Activated CD8-positive, alpha-beta T cell treated with anti-CD3 and anti-CD28 coated beads, Interleukin-2, amount 10 ng/mL, durations not matched to agents 7 days and 5 days (primary cell): ENCODE measurements around the gene APOL4. TPM values are rescaled to one million over a fixed set of nuclear protein-coding genes. Genes with fewer than 3 reads are reported as not detected.

ENCODE experiments used
- ATAC-seq: fragments of 150-1000 bp; cut with Tn5 transposase; one replicate; pipeline ENCODE4 v1.10.0; 2021; ENCODE audit warnings: moderate library complexity
- CTCF ChIA-PET: fragments of 350-600 bp; sonication (Branson Sonifier 250); formaldehyde crosslinking; loops from one replicate; lab custom pipeline; 2021; ENCODE audit warnings: antibody characterized with exemption; lab: Charles Lee
- POLR2A ChIA-PET: fragments of 350-600 bp; sonication (Branson Sonifier 250); formaldehyde crosslinking; loops from one replicate; lab custom pipeline; 2021; ENCODE audit warnings: antibody characterized with exemption; lab: Charles Lee
- DNase-seq: peaks from one replicate; pipeline ENCODE4 v3.0.0-alpha.2; 2020
- H3K27ac Mint-ChIP-seq: one replicate; pipeline ENCODE4 v1.8.0; 2021; ENCODE audit warnings: mild to moderate bottlenecking, mixed read lengths
- H3K27me3 Mint-ChIP-seq: one replicate; pipeline ENCODE4 v1.8.0; 2021; ENCODE audit warnings: low read depth, mixed read lengths
- H3K36me3 Mint-ChIP-seq: one replicate; pipeline ENCODE4 v1.8.0; 2021; ENCODE audit warnings: low read depth, mixed read lengths
- H3K4me1 Mint-ChIP-seq: one replicate; pipeline ENCODE4 v1.8.0; 2021; ENCODE audit warnings: low read depth, mixed read lengths
- H3K4me3 Mint-ChIP-seq: one replicate; pipeline ENCODE4 v1.8.0; 2021; ENCODE audit warnings: mild to moderate bottlenecking, mixed read lengths
- H3K9me3 Mint-ChIP-seq: one replicate; pipeline ENCODE4 v1.8.0; 2022; ENCODE audit warnings: mixed read lengths; ENCODE audit not compliant: insufficient read depth
- total RNA-seq, 2 experiments: library from RNA; stranded (reverse); gene quantifications; one replicate each; pipeline ENCODE4 v1.2.3, GENCODE V29; 2021

The APOL4 gene
- total RNA-seq, 2 experiments from 2014 or later, result 6.9 to 8.5 TPM

DNA sequence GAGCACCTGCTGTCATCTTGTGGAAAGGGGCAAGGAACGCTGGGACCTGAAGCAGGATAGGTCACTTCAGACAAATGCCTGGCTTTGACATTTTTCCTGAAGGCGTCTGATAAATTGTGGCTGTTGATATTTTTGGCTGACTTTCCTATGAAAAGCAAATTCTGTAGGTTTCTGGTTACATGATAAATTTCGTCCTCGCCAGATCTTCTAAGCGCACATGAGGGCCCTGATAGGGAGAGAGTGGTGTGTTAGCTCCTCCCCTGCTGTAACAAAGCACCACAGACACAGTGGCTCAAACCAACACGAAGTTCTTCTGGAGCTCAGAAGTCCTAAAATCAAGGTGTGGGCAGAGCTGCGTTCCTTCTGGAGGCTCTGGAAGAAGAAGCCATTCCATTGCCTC is 19.6 kb downstream of the APOL4 start:
- no peak for ATAC-seq
- CTCF ChIA-PET, result interaction anchor here (1.2 to 8.3 kb wide), 10 partner anchors 9 to 305 kb away, joined by 3 to 118 read pairs (median 8); partner anchors contain the start of gene APOL3
- H3K27me3 Mint-ChIP-seq, result peaks cover 3% of the 10 kb centered on the region

GRCh38 chr22:36180928-36181327 is 20.7 kb downstream of the APOL4 start:
- no peaks in the 10 kb centered on the region for H3K27me3 Mint-ChIP-seq
- H3K9me3 Mint-ChIP-seq, result peaks cover 4% of the 10 kb centered on the region
- DNase-seq (no peak), ATAC-seq (no peak)
- H3K27ac Mint-ChIP-seq, result no peak overlapping the region
- ChIA-PET CTCF (interaction anchor here (0.9 to 8.3 kb wide), 17 partner anchors 11 to 306 kb away, joined by 3 to 118 read pairs (median 7); partner anchors contain the start of gene APOL3), POLR2A (interaction anchor here (1.2 kb wide), 1 partner anchor 32 kb away, joined by 4 read pairs; no protein-coding TSS in a partner anchor)
- no peak overlapping the region for H3K4me3 Mint-ChIP-seq
- H3K36me3 Mint-ChIP-seq, result no peaks in the 10 kb centered on the region
- H3K4me1 Mint-ChIP-seq, result peaks cover 4% of the 10 kb centered on the region

More for the DNA sequence above, 19.6 kb downstream of the APOL4 start:
- H3K27ac Mint-ChIP-seq, result no peak overlapping the region
- H3K4me1 Mint-ChIP-seq, result peaks cover 4% of the 10 kb centered on the region
- POLR2A ChIA-PET, result no interaction called here
- H3K9me3 Mint-ChIP-seq, result peaks cover 2% of the 10 kb centered on the region
- no peak for DNase-seq
- H3K36me3 Mint-ChIP-seq, result no peaks in the 10 kb centered on the region
- no peak overlapping the region for H3K4me3 Mint-ChIP-seq

GRCh38 chr22:36180038-36180880 is 21.4 kb downstream of the APOL4 start:
- no peaks in the 10 kb centered on the region for H3K36me3 Mint-ChIP-seq
- H3K9me3 Mint-ChIP-seq, result peaks cover 4% of the 10 kb centered on the region
- ChIA-PET CTCF (interaction anchor here (0.6 to 8.3 kb wide), 26 partner anchors 11 to 331 kb away, joined by 3 to 118 read pairs (median 6); partner anchors contain the start of genes APOL2, APOL3 and APOL4), POLR2A (interaction anchor here (1.2 to 1.4 kb wide), 2 partner anchors 28 to 31 kb away, joined by 4 read pairs; no protein-coding TSS in a partner anchor)
- H3K4me1 Mint-ChIP-seq, result peaks cover 4% of the 10 kb centered on the region
- ATAC-seq, result peak; percentile 99
- H3K4me3 Mint-ChIP-seq, result no peak overlapping the region
- H3K27me3 Mint-ChIP-seq, result no peaks in the 10 kb centered on the region
- peak; percentile 90 for DNase-seq
- H3K27ac Mint-ChIP-seq, result no peak overlapping the region

DNA sequence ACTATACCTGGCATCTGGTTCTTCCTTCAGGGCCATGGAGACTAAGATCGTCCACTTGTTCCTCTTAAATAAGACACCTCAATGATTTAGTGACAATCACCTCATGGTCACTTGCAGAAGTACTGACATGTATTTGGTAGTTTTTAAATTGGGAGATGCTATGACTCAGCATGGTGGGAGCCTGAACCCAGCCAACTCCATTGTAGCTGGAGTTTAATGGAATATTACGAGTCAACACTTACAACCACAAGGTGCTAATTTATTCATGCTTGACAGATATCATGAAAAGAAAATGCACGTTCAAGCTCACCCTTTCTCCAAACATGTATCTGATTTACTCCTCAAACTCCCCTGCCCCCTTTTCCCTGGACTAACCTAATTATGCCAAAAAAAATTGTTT is 24.4 kb downstream of the APOL4 start:
- H3K27ac Mint-ChIP-seq, result no peak overlapping the region
- DNase-seq (no peak), ATAC-seq (no peak)
- ChIA-PET CTCF (interaction anchor here (1.1 to 8.3 kb wide), 10 partner anchors 7 to 112 kb away, joined by 3 to 118 read pairs (median 10); partner anchors contain the start of genes APOL2 and APOL3), POLR2A (interaction anchor here (0.8 kb wide), 1 partner anchor 15 kb away, joined by 3 read pairs; no protein-coding TSS in a partner anchor)
- H3K36me3 Mint-ChIP-seq, result no peaks in the 10 kb centered on the region
- no peak overlapping the region for H3K4me3 Mint-ChIP-seq
- H3K9me3 Mint-ChIP-seq, result peaks cover 4% of the 10 kb centered on the region
- no peaks in the 10 kb centered on the region for H3K27me3 Mint-ChIP-seq
- H3K4me1 Mint-ChIP-seq, result peaks cover 4% of the 10 kb centered on the region

GRCh38 chr22:36175892-36176291 is 25.7 kb downstream of the APOL4 start:
- no peak overlapping the region for H3K4me3 Mint-ChIP-seq
- peaks cover 4% of the 10 kb centered on the region for H3K27me3 Mint-ChIP-seq
- CTCF ChIA-PET, result interaction anchor here (1.2 to 8.3 kb wide), 4 partner anchors 14 to 310 kb away, joined by 3 to 118 read pairs (median 60); partner anchors contain the start of gene APOL3
- peaks cover 4% of the 10 kb centered on the region for H3K9me3 Mint-ChIP-seq
- no peak for DNase-seq
- no peak overlapping the region for H3K27ac Mint-ChIP-seq
- POLR2A ChIA-PET, result no interaction called here
- no peak for ATAC-seq
- H3K36me3 Mint-ChIP-seq, result no peaks in the 10 kb centered on the region
- H3K4me1 Mint-ChIP-seq, result peaks cover 4% of the 10 kb centered on the region

DNA sequence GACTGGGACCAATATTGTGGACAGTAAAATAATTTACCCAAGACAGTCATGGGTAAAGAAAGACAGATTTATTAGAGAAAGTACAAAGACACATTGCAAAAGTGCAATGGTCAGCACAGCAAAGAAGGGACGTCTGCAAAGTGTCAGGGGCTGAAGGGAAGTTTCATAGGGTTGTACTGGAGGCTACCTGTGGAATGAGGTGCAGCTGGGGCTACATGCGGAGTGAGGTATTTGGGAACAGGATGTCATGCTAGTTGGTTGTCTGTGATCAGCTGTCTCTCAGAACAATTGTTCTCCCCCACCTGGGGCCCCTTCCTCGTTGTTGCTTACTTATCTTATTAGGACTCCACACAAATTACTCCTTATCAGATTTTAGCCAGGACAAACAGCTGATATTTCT is 29.7 kb downstream of the APOL4 start:
- Mint-ChIP-seq H3K9me3 (peaks cover 6% of the 10 kb centered on the region), H3K27me3 (peaks cover 4% of the 10 kb centered on the region), H3K27ac (no peak overlapping the region), H3K4me1 (peaks cover 12% of the 10 kb centered on the region), H3K36me3 (peaks cover 9% of the 10 kb centered on the region), H3K4me3 (no peak overlapping the region)
- ChIA-PET POLR2A (no interaction called here), CTCF (interaction anchor here (0.7 to 1.5 kb wide), 6 partner anchors 10 to 106 kb away, joined by 3 to 5 read pairs (median 4); no protein-coding TSS in a partner anchor)
- no peak for ATAC-seq
- no peak for DNase-seq

GRCh38 chr22:36166518-36167220 is 34.9 kb downstream of the APOL4 start:
- ChIA-PET CTCF (interaction anchor here (1.1 to 1.9 kb wide), 5 partner anchors 10 to 101 kb away, joined by 3 to 6 read pairs (median 4); no protein-coding TSS in a partner anchor), POLR2A (interaction anchor here (1.7 kb wide), 1 partner anchor 10 kb away, joined by 4 read pairs; no protein-coding TSS in a partner anchor)
- Mint-ChIP-seq H3K9me3 (peaks cover 5% of the 10 kb centered on the region), H3K27ac (peak overlapping the region; percentile 75), H3K4me3 (peak overlapping the region; percentile 26), H3K4me1 (peaks cover 64% of the 10 kb centered on the region), H3K27me3 (peaks cover under 1% of the 10 kb centered on the region), H3K36me3 (peaks cover 9% of the 10 kb centered on the region)
- ATAC-seq, result peak; percentile 59
- DNase-seq, result peak; percentile 77

- Mint-ChIP-seq H3K27ac (peak overlapping the region; percentile 6), H3K36me3 (peaks cover 9% of the 10 kb centered on the region), H3K9me3 (peaks cover 5% of the 10 kb centered on the region), H3K4me1 (peaks cover 70% of the 10 kb centered on the region), H3K27me3 (no peaks in the 10 kb centered on the region), H3K4me3 (no peak overlapping the region)
- DNase-seq, result no peak
- CTCF ChIA-PET, result interaction anchor here (1.1 to 1.9 kb wide), 6 partner anchors 10 to 112 kb away, joined by 3 to 6 read pairs (median 4); no protein-coding TSS in a partner anchor
- POLR2A ChIA-PET, result interaction anchor here (1.7 kb wide), 1 partner anchor 9 kb away, joined by 4 read pairs; no protein-coding TSS in a partner anchor
- ATAC-seq, result peak; percentile 6
Measured at GRCh38 chr22:36166086-36166485, 35.5 kb downstream of the APOL4 start.

DNA sequence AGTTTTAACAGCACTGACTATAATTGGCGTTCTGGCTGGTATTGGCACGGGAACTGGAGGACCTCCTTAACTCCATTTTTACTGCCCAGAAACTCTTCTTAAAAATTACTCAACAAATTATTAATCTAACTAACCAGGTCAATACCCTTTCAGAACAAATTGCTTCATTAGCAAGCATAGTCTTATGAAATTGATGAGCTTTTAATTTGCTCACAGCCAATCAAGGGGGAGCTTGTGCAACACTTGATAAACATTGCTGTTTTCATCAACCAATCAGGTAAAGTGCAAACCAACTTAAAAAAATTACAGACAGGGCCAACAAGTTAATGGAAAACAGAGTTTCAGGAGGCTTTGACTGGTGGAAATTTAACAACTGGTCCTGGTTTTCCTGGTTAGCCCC is 36.5 kb downstream of the APOL4 start:
- H3K4me1 Mint-ChIP-seq, result peaks cover 80% of the 10 kb centered on the region
- no peak overlapping the region for H3K4me3 Mint-ChIP-seq
- H3K36me3 Mint-ChIP-seq, result peaks cover 16% of the 10 kb centered on the region
- ATAC-seq (no peak), DNase-seq (no peak)
- CTCF ChIA-PET, result interaction anchor here (0.7 to 7.2 kb wide), 7 partner anchors 9 to 113 kb away, joined by 3 to 114 read pairs (median 4); partner anchors contain the start of gene APOL2
- no peak overlapping the region for H3K27ac Mint-ChIP-seq
- POLR2A ChIA-PET, result interaction anchor here (1.7 kb wide), 1 partner anchor 8 kb away, joined by 4 read pairs; no protein-coding TSS in a partner anchor
- peaks cover 5% of the 10 kb centered on the region for H3K9me3 Mint-ChIP-seq
- no peaks in the 10 kb centered on the region for H3K27me3 Mint-ChIP-seq

- peaks cover 5% of the 10 kb centered on the region for H3K9me3 Mint-ChIP-seq
- peaks cover 85% of the 10 kb centered on the region for H3K4me1 Mint-ChIP-seq
- peaks cover 21% of the 10 kb centered on the region for H3K36me3 Mint-ChIP-seq
- H3K27ac Mint-ChIP-seq, result no peak overlapping the region
- H3K4me3 Mint-ChIP-seq, result no peak overlapping the region
- DNase-seq, result no peak
- POLR2A ChIA-PET, result interaction anchor here (0.9 kb wide), 1 partner anchor 73 kb away, joined by 3 read pairs; no protein-coding TSS in a partner anchor
- CTCF ChIA-PET, result interaction anchor here (1.0 to 7.2 kb wide), 6 partner anchors 9 to 114 kb away, joined by 3 to 114 read pairs (median 4); partner anchors contain the start of gene APOL2
- no peak for ATAC-seq
- H3K27me3 Mint-ChIP-seq, result no peaks in the 10 kb centered on the region
Measured at GRCh38 chr22:36164621-36165020, 37.0 kb downstream of the APOL4 start.
